HepG2 (cell line): Measurements from ENCODE around the gene CCDC61. TPM values are rescaled to one million over a fixed set of nuclear protein-coding genes. Genes with fewer than 3 reads are reported as not detected.
A peak's percentile ranks its signal among the peaks of the same experiment; 100 is the strongest.

Experiments
- ATAC-seq: fragments of 200-7000 bp; cut with Tn5 transposase; 3 replicates; pipeline ENCODE4 v1.9.1; 2020; ENCODE audit warnings: mild to moderate bottlenecking, moderate library complexity
- BruUV-seq: library from RNA; stranded (reverse); fragments of 400-500 nt; replicated peaks from 2 replicates; lab custom pipeline; 2021; lab: Mats Ljungman, UMichigan
- CTCF ChIA-PET: fragments of 300-600 bp; formaldehyde crosslinking; extraction: SDS; loops from one replicate; lab custom pipeline; 2021; ENCODE audit warnings: low total read pairs, inconsistent platforms, low intra/inter-chr PET ratio; lab: Yijun Ruan, JAX
- POLR2A ChIA-PET: fragments of 350-600 bp; sonication (Branson Sonifier 250); formaldehyde crosslinking; loops from one replicate; lab custom pipeline; 2020; ENCODE audit warnings: antibody characterized with exemption, inconsistent platforms; lab: Yijun Ruan, JAX
- DNase-seq: peaks from one replicate; pipeline ENCODE4 v3.0.0-alpha.2; 2015; ENCODE audit warnings: low spot score
- FAIRE-seq: peaks from 3 replicates; lab custom pipeline; 2011; peaks lifted over from hg19 to GRCh38; lab: Jason Lieb, UNC
- H2AFZ ChIP-seq: one replicate; pipeline ENCODE4 v1.6.1; 2011; ENCODE audit warnings: low read length, inconsistent platforms
- H3K27ac ChIP-seq: fragments of 300-600 bp; 3 replicates; pipeline ENCODE4 v1.8.0; 2011; ENCODE audit warnings: mixed run types, mild to moderate bottlenecking, mixed read lengths, low read length, inconsistent platforms; ENCODE audit not compliant: insufficient read depth; ENCODE audit errors: extremely low read length
- H3K27me3 ChIP-seq, 2 experiments: fragments of 200-600 bp in 1 of 2; 2 replicates in 1 of 2; 3 replicates in 1 of 2; pipeline versions ENCODE4 v1.6.0 to v1.8.0; 2011; ENCODE audit warnings: low read length in 2 of 2, mild to moderate bottlenecking in 2 of 2, moderate library complexity in 2 of 2, inconsistent platforms in 1 of 2; ENCODE audit not compliant: insufficient read depth in 2 of 2, control insufficient read depth in 1 of 2
- H3K36me3 ChIP-seq, 2 experiments: fragments of 200-600 bp in 1 of 2; replicated peaks in 1 of 2; 2 replicates in 1 of 2; 3 replicates in 1 of 2; pipeline versions ENCODE4 v1.5.1 to v1.8.0; 2011; ENCODE audit warnings: low read length in 2 of 2, inconsistent platforms in 1 of 2; ENCODE audit not compliant: insufficient read depth in 2 of 2, control insufficient read depth in 1 of 2
- H3K4me1 ChIP-seq: 2 replicates; pipeline ENCODE4 v1.5.1; 2012; ENCODE audit warnings: low read length, inconsistent platforms; ENCODE audit not compliant: insufficient read depth
- H3K4me2 ChIP-seq: 2 replicates; pipeline ENCODE4 v1.6.0; 2011; ENCODE audit warnings: low read depth, low read length, inconsistent platforms
- H3K4me3 ChIP-seq, 3 experiments: fragments of 200-600 bp in 1 of 3; sonication (generic), shearing (Covaris generic) in 1 of 3; replicated peaks in 1 of 3; 2 replicates each; pipeline ENCODE4 v1.5.1; 2011 to 2016; ENCODE audit warnings: low read length in 3 of 3, inconsistent platforms in 2 of 3, low read depth in 2 of 3, mild to moderate bottlenecking in 2 of 3, control low read depth in 1 of 3, mixed read lengths in 1 of 3; ENCODE audit not compliant: insufficient read depth in 1 of 3
- H3K79me2 ChIP-seq: one replicate; pipeline ENCODE4 v1.6.1; 2011; ENCODE audit warnings: low read length, inconsistent platforms; ENCODE audit not compliant: insufficient read depth
- H3K9ac ChIP-seq: 2 replicates; pipeline ENCODE4 v1.6.0; 2011; ENCODE audit warnings: mild to moderate bottlenecking, low read depth, low read length, inconsistent platforms; ENCODE audit not compliant: insufficient read depth
- H3K9me3 ChIP-seq: 2 replicates; pipeline ENCODE4 v1.5.1; 2012; ENCODE audit warnings: mild to moderate bottlenecking, low read length
- H4K20me1 ChIP-seq: 2 replicates; pipeline ENCODE4 v1.6.0; 2011; ENCODE audit warnings: inconsistent platforms, mild to moderate bottlenecking, low read length, moderate library complexity; ENCODE audit not compliant: insufficient read depth
- MXD4 ChIP-seq: IDR thresholded peaks from 2 replicates; pipeline ENCODE4 v1.6.1; 2016; ENCODE audit warnings: mild to moderate bottlenecking, missing biosample characterization, missing genetic modification reagents
- NFKB2 ChIP-seq: sonication (generic); formaldehyde crosslinking; IDR thresholded peaks from 2 replicates; pipeline ENCODE4 v1.4.0; 2020; ENCODE audit warnings: missing genetic modification reagents, borderline replicate concordance
- RARA ChIP-seq: IDR thresholded peaks from 2 replicates; pipeline ENCODE4 v1.6.1; 2016; ENCODE audit warnings: missing genetic modification reagents, missing compliant biosample characterization
- RARG ChIP-seq: sonication (generic); formaldehyde crosslinking; IDR thresholded peaks from 2 replicates; pipeline ENCODE4 v1.4.0; 2020; ENCODE audit warnings: low read depth, mild to moderate bottlenecking, missing genetic modification reagents
- ZNF570 ChIP-seq: sonication (generic); formaldehyde crosslinking; IDR thresholded peaks from 2 replicates; pipeline ENCODE4 v1.4.0; 2020; ENCODE audit warnings: mild to moderate bottlenecking, missing genetic modification reagents, borderline replicate concordance
- ZNF629 ChIP-seq: sonication (generic); formaldehyde crosslinking; conservative IDR thresholded peaks from 2 replicates; pipeline ENCODE4 v1.5.0; 2020; ENCODE audit warnings: missing genetic modification reagents
- WGBS: methylation state at CpG from one replicate; pipeline ENCODE4 v1.1.6; 2017; ENCODE audit warnings: low lambda C conversion rate; 5-methylcytosine and 5-hydroxymethylcytosine counted together
- in situ Hi-C: cut with HindIII; loops from 2 replicates; pipeline ENCODE4 v1.10.0; 2017; ENCODE audit warnings: low pct_unique_long_range_greater_than_20kb; ENCODE audit not compliant: extremely low pct_ligation_motif_present
- intact Hi-C: fragments of 100-400 bp; cut with micrococcal nuclease; formaldehyde crosslinking; loops from one replicate; pipeline ENCODE4 v1.10.0; 2022; ENCODE audit not compliant: unreplicated experiment
- polyA plus RNA-seq, 8 experiments: library from polyadenylated mRNA; depleted of rRNA in 3 of 8; stranded (reverse) in 7 of 8; unstranded in 1 of 8; fragments of >200 nt; fragmentation: Illumina TruSeq in 4 of 8; extraction: Trizol in 4 of 8; gene quantifications; 2 replicates each; pipeline versions ENCODE4 v1.2.1 to v1.2.3, GENCODE V29; 2011 to 2016; ENCODE audit warnings: low read depth in 4 of 8, missing spikeins in 1 of 8, mixed read lengths in 1 of 8; ENCODE audit not compliant: insufficient read depth in 1 of 8
- total RNA-seq, 5 experiments: library from RNA; depleted of rRNA; stranded (reverse); fragments of >200 nt; fragmentation: Illumina TruSeq; extraction: Trizol; gene quantifications; 2 replicates each; pipeline ENCODE4 v1.2.3, GENCODE V29; 2016; ENCODE audit warnings: low read depth in 1 of 5
- TF ChIP-seq, protein P1 (sequence below): sonication (generic); formaldehyde crosslinking; IDR thresholded peaks from 2 replicates; pipeline ENCODE4 v1.5.1; 2020; ENCODE audit warnings: missing genetic modification reagents, mild to moderate bottlenecking, borderline replicate concordance

Gene CCDC61
- total and polyA plus RNA-seq, 2 of the 13 experiments (the other 11 are each of a cell fraction or from before 2014, with no cell fraction given), result 4.2 to 4.9 TPM

GRCh38 chr19:46023311-46023779 lies 28.1 kb downstream of the CCDC61 start:
- in situ Hi-C loops, result loop anchor here (5.0 kb wide), 1 partner anchor 169 kb away; no protein-coding TSS in a partner anchor
- POLR2A ChIA-PET, result no interaction called here
- no peaks in the 10 kb centered on the region for H3K79me2 ChIP-seq
- FAIRE-seq (no peak), DNase-seq (no peak), ATAC-seq (no peak)
- no peak overlapping the region for H2AFZ ChIP-seq
- H3K27ac ChIP-seq, result no peak overlapping the region
- H4K20me1 ChIP-seq, result no peaks in the 10 kb centered on the region
- H3K9ac ChIP-seq, result no peak overlapping the region
- H3K27me3 ChIP-seq, result no peaks in the 10 kb centered on the region
- BruUV-seq, result no TSS peak
- no peaks in the 10 kb centered on the region for H3K9me3 ChIP-seq
- H3K36me3 ChIP-seq, result no peaks in the 10 kb centered on the region
- no peak overlapping the region for H3K4me2 ChIP-seq
- intact Hi-C loops, result no loop called here
- WGBS, result 94% methylated on average over 8 of the region's 11 CpGs
- H3K4me1 ChIP-seq, result peaks cover 10% of the 10 kb centered on the region
- H3K4me3 ChIP-seq, result no peak overlapping the region
- no peak for TF ChIP-seq ZNF570 (CRISPR knock-in tag)
- no peak for TF ChIP-seq MXD4 (CRISPR knock-in tag)
- TF ChIP-seq, protein P1, sequence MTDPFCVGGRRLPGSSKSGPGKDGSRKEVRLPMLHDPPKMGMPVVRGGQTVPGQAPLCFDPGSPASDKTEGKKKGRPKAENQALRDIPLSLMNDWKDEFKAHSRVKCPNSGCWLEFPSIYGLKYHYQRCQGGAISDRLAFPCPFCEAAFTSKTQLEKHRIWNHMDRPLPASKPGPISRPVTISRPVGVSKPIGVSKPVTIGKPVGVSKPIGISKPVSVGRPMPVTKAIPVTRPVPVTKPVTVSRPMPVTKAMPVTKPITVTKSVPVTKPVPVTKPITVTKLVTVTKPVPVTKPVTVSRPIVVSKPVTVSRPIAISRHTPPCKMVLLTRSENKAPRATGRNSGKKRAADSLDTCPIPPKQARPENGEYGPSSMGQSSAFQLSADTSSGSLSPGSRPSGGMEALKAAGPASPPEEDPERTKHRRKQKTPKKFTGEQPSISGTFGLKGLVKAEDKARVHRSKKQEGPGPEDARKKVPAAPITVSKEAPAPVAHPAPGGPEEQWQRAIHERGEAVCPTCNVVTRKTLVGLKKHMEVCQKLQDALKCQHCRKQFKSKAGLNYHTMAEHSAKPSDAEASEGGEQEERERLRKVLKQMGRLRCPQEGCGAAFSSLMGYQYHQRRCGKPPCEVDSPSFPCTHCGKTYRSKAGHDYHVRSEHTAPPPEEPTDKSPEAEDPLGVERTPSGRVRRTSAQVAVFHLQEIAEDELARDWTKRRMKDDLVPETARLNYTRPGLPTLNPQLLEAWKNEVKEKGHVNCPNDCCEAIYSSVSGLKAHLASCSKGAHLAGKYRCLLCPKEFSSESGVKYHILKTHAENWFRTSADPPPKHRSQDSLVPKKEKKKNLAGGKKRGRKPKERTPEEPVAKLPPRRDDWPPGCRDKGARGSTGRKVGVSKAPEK (CRISPR knock-in tag), result no peak
- TF ChIP-seq RARA (CRISPR knock-in tag), result no peak
- TF ChIP-seq RARG (CRISPR knock-in tag), result no peak
- no peak for TF ChIP-seq NFKB2 (CRISPR knock-in tag)
- TF ChIP-seq ZNF629, result peak; percentile 55
- CTCF ChIA-PET, result no interaction called here
